Lower leg skin (tissue), 3 donors: ENCODE results near the gene SSTR1.

ENCODE experiments used
- CTCF ChIP-seq, 3 donors: fragments of 450-650 bp; IDR thresholded peaks; one replicate each; pipeline ENCODE4 v1.5.1; 2016; ENCODE audit warnings: antibody characterized with exemption in 3 of 3, mild to moderate bottlenecking in 3 of 3, moderate library complexity in 2 of 3
- POLR2A ChIP-seq, 2 donors: fragments of 450-650 bp; IDR thresholded peaks; one replicate each; pipeline ENCODE4 v1.6.1; 2016 to 2017; ENCODE audit warnings: antibody characterized with exemption in 2 of 2, mild to moderate bottlenecking in 1 of 2, moderate library complexity in 1 of 2

GRCh38 chr14:38174711-38175110 is 33.0 kb upstream of the SSTR1 start:
- TF ChIP-seq CTCF (IDR thresholded peaks at IDR 0.05) (no peak), POLR2A (IDR thresholded peaks at IDR 0.05) (no peak)
